ENCODE results near the gene C18orf63.

- TF ChIP-seq YY1 (IDR thresholded peaks at IDR 0.05; ENCODE audit: insufficient read depth, insufficient read length) (no peak), ZNF274 (IDR thresholded peaks at IDR 0.05; ENCODE audit: low read depth, low read length) (no peak), SUZ12 (IDR thresholded peaks at IDR 0.05; ENCODE audit: extremely low read depth, insufficient read depth, insufficient read length) (no peak)
Measured at GRCh38 chr18:74382481-74383017, 66.9 kb downstream of the C18orf63 start.
